Motor neuron (in vitro differentiated cells): ENCODE measurements around the gene LDB3. TPM values are rescaled to one million over a fixed set of nuclear protein-coding genes. Genes with fewer than 3 reads are reported as not detected.
A peak's percentile ranks its signal among the peaks of the same experiment; 100 is the strongest.

Experiments
- ATAC-seq, 8 experiments: fragments of 200-7000 bp; cut with Tn5 transposase; replicated peaks in 6 of 8; 2 replicates each; pipeline ENCODE4 v1.8.0; 2021; ENCODE audit warnings: mild to moderate bottlenecking in 8 of 8, moderate library complexity in 8 of 8
- H3K27ac ChIP-seq, 2 donors: fragments of 250-450 bp; sonication (Bioruptor Pico); 2 replicates each; pipeline ENCODE4 v1.9.0; 2021; ENCODE audit warnings: antibody characterized with exemption in 2 of 2, mild to moderate bottlenecking in 2 of 2, moderate library complexity in 1 of 2
- H3K4me1 ChIP-seq, 2 donors: fragments of 250-450 bp; sonication (Bioruptor Pico); replicated peaks in 1 of 2; 2 replicates each; pipeline ENCODE4 v1.6.1; 2021; ENCODE audit warnings: antibody characterized with exemption in 2 of 2, mild to moderate bottlenecking in 2 of 2, moderate library complexity in 1 of 2
- H3K4me3 ChIP-seq, 5 donors: fragments of 250-450 bp; sonication (Bioruptor Pico); 2 replicates each; pipeline ENCODE4 v1.9.0; 2021; ENCODE audit warnings: antibody characterized with exemption in 5 of 5, mild to moderate bottlenecking in 5 of 5, moderate library complexity in 4 of 5
- whole genome bisulfite sequencing, 10 experiments: fragments of 450-650 bp; shearing (Covaris generic); methylation state at CpG; one replicate each; pipeline ENCODE4 v1.0.0; 2022; 5-methylcytosine and 5-hydroxymethylcytosine counted together
- in situ Hi-C, 9 experiments: fragments of 400-800 bp; cut with MboI; loops; one replicate each; pipeline ENCODE4 v1.15.0; 2021; ENCODE audit warnings: low sequenced_read_pairs in 9 of 9, low pct_unique_long_range_greater_than_20kb in 2 of 9; ENCODE audit not compliant: unreplicated experiment in 9 of 9
- total RNA-seq, 8 experiments: library from RNA; unstranded; fragments of 300-600 nt; gene quantifications; 2 replicates each; pipeline versions ENCODE4 v1.2.3 to v1.2.4, GENCODE V29; 2022

Gene LDB3
- total RNA-seq, 8 experiments from 2014 or later: 0.16 to 2.5 (median 0.37) TPM

GRCh38 chr10:86671985-86672710 is 3.8 kb downstream of the LDB3 start:
- Histone ChIP-seq H3K4me1 (peaks cover 61 to 64% of the 10 kb centered on the region in 2 donors), H3K27ac (peak overlapping the region; percentile 44 to 60), H3K4me3 (no peak overlapping the region)
- in situ Hi-C loops: no loop called here
- ATAC-seq: peak in 6 of 8 experiments; percentile 23 to 90 (median 85)
- 10 to 83% (median 47%) methylated on average over 1 to 6 of the region's 12 CpGs; no CpG with 5 or more reads in 3 of the 10 experiments for WGBS, 10 experiments

DNA sequence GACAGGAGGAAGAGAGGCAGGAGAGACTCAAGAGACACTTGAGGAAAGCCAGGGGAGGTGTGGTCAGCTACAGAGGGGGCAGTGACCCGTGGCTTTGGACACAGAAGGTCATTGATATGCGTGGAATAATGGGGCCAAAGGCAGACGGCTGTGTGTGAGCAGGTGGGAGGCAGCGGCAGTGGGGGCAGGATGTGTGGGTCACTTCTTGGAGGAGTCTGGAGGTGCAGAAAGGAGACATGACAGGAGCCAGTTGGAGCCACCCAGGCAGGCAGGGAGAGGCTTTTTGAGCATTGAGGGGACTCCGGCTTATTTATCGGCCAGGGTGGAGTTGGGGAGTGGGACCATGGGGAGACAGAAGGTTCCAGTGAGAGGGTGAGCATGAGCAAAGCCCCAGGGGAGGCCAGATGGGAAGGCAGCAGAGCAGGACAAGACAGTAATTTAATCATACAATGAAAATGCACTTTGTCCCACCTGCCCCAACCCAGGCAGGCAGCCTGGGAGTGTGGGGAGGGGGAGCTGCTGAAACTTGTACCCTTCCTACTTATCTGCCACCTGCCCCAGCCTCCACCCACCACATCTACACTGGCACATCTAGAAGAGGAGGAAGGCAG is 5.0 kb downstream of the LDB3 start:
- peak overlapping the region; percentile 34 to 69 for H3K27ac ChIP-seq
- peaks cover 57 to 61% of the 10 kb centered on the region in 2 donors for H3K4me1 ChIP-seq
- peak in 4 of 8 experiments; percentile 1 to 26 (median 19) for ATAC-seq
- 20 to 62% (median 29%) methylated on average over 2 to 4 of the region's 6 CpGs; no CpG with 5 or more reads in 6 of the 10 experiments for WGBS, 10 experiments
- no peak overlapping the region for H3K4me3 ChIP-seq
- in situ Hi-C loops: no loop called here

DNA sequence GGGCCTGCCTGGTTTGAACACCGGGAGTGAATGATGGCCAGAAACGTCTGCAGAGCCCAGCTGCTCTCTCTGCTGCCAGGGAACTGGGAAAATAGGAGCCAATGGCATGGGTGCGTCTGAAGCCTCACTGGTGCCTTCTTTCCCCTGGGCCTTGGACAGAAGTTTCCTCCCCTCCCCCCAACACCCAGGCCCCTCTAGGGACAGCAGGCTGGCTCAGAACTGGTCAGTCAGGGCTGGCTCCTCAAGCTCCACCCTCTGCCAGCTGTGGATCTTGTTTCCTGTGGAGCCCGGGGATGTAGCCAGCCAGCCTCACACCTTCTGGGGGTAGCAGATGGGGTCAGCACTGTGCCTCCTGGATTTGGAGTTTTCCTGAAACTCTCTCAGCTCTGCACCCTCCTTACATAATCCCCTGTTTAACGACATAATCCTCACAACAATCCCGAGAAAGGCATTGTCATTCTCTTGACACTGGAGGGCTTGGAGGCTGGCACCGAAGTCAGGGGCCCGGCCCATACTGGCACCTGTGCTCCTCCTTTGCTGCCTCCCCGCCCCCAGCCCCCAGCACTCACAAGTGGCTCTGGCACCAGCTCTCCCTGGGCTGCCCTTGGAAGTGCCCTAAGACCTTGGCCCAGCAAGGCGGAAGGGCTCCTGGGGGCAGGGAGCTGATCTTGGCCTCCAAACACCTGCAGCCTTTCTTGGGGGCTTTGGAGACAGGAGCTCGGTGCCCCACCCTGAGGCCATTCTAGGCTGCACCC is 5.7 kb downstream of the LDB3 start:
- in situ Hi-C loops: no loop called here
- peak overlapping the region in 1 of 2 donors; percentile 69 for H3K27ac ChIP-seq
- ATAC-seq: peak in 7 of 8 experiments; percentile 24 to 63 (median 40)
- no peak overlapping the region for H3K4me3 ChIP-seq
- peaks cover 50 to 54% of the 10 kb centered on the region in 2 donors for H3K4me1 ChIP-seq
- WGBS, 10 experiments: 43 to 100% (median 64%) methylated on average over 1 to 5 of the region's 11 CpGs; no CpG with 5 or more reads in 4 of the 10 experiments

DNA sequence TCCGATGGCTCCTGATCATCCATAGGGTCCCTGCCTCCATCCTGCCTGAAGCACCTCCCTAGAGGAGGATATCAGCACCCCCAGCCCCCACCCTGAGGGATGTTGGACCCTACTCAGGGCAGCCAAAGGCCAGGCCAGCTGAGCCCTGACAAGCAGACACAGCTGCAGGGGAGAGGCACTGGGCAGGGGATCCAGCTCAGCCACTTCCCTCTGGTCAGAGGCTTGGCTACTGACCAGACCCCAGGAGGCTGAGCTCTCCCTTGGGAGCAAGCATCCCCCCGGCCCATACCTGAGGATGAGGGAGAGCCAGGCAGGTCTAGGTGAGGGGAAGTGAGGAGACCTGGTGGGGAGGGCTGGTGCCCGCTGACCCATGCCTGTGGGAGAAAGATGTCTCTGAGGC is 6.6 kb downstream of the LDB3 start:
- WGBS, 10 experiments: 38 to 100% (median 60%) methylated on average over 1 to 2 of the region's 3 CpGs; no CpG with 5 or more reads in 7 of the 10 experiments
- Histone ChIP-seq H3K27ac (no peak overlapping the region), H3K4me3 (no peak overlapping the region), H3K4me1 (peaks cover 49 to 51% of the 10 kb centered on the region in 2 donors)
- in situ Hi-C loops: no loop called here
- peak in 1 of 8 experiments; percentile 1 for ATAC-seq

- in situ Hi-C loops: no loop called here
- Histone ChIP-seq H3K4me1 (peaks cover 32% of the 10 kb centered on the region in 2 donors), H3K4me3 (no peak overlapping the region), H3K27ac (no peak overlapping the region)
- no peak for ATAC-seq
- WGBS, 10 experiments: 27 to 100% (median 75%) methylated on average over 1 to 4 of the region's 6 CpGs; no CpG with 5 or more reads in 5 of the 10 experiments
Measured at GRCh38 chr10:86677374-86677773, 9.1 kb downstream of the LDB3 start.

- in situ Hi-C loops: no loop called here
- 83 to 100% (median 88%) methylated on average over 2 to 9 of the region's 13 CpGs; no CpG with 5 or more reads in 4 of the 10 experiments for WGBS, 10 experiments
- Histone ChIP-seq H3K4me3 (no peak overlapping the region), H3K4me1 (peaks cover 19 to 24% of the 10 kb centered on the region in 2 donors), H3K27ac (no peak overlapping the region)
- peak in 1 of 8 experiments; percentile 13 for ATAC-seq
Measured at GRCh38 chr10:86678999-86679792, 10.9 kb downstream of the LDB3 start.

- in situ Hi-C loops: no loop called here
- ATAC-seq: no peak
- 80 to 100% methylated on average over 1 of the region's 14 CpGs; no CpG with 5 or more reads in 8 of the 10 experiments for WGBS, 10 experiments
- H3K27ac ChIP-seq: no peak overlapping the region
- H3K4me1 ChIP-seq: peaks cover 22 to 27% of the 10 kb centered on the region in 2 donors
- H3K4me3 ChIP-seq: no peak overlapping the region
Measured at GRCh38 chr10:86681047-86681446, 12.7 kb downstream of the LDB3 start.

- H3K4me3 ChIP-seq: no peak overlapping the region
- WGBS, 10 experiments: 52 to 87% (median 75%) methylated on average over 3 to 10 of the region's 22 CpGs; no CpG with 5 or more reads in 4 of the 10 experiments
- H3K27ac ChIP-seq: no peak overlapping the region
- in situ Hi-C loops: no loop called here
- H3K4me1 ChIP-seq: peaks cover 22 to 27% of the 10 kb centered on the region in 2 donors
- peak in 2 of 8 experiments; percentile 31 to 58 for ATAC-seq
Measured at GRCh38 chr10:86681722-86682386, 13.5 kb downstream of the LDB3 start.

DNA sequence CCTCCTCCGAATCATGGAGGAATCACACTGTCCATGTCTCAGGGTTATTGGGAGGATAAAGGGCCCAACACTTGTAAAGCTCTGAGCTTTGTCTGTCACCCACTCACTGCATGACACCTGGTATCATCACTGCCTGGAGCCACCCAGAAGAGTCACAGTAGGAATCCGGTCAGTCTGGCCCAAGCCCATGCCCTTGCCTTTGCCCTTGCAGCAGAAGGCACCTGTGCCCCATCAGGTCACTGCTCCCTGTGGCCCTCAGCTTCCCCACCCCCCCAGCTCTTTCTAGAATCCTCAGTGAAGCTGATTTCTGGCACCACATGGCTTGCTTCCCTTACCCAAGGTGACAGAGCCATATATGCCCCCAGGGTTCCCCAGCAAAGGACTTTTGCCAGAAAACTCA is 14.4 kb downstream of the LDB3 start:
- Histone ChIP-seq H3K4me3 (no peak overlapping the region), H3K27ac (no peak overlapping the region), H3K4me1 (peaks cover 22 to 27% of the 10 kb centered on the region in 2 donors)
- WGBS, 10 experiments: 60% methylated on average over 1 of the region's 2 CpGs; no CpG with 5 or more reads in 9 of the 10 experiments
- in situ Hi-C loops: no loop called here
- no peak for ATAC-seq

DNA sequence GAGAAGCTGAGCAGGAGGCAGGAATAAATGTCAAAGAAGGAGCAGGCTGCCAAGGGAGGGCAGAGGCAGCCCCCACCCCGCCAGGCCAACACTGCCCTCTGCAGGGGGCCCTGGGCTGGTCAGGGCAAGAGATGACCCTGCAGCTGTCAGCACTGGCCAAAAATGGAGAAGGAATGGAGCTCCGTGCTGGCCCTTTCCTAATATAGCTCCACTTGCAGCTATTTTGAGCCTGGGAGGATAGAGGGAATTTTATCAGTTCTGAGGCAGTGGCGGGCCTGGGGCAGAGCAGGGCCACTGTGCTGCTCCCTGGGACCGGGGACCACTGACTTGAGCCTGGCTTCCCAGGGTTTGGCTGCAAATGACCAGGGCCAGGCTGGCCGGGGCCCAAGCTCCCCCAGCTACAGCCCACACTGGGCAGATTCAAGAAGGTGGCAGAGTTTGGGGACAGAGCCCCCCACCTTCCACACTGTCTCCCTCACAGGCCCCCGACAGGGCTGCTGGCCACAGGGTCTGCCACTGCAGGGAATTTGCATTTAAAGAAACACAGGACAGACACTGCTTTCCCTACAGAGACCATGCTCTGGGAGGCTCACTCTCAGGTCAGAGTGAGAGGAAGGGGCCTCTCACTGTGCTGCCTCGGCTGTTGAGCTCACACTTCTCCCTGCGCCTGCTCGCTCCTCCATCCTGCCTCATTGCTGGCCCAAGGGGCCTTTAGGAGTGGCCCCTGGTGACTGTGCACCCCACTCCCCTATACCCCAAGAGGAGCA is 16.2 kb downstream of the LDB3 start:
- peak overlapping the region in 1 of 2 donors; percentile 10 for H3K27ac ChIP-seq
- 10 to 30% (median 25%) methylated on average over 1 to 3 of the region's 9 CpGs; no CpG with 5 or more reads in 6 of the 10 experiments for WGBS, 10 experiments

DNA sequence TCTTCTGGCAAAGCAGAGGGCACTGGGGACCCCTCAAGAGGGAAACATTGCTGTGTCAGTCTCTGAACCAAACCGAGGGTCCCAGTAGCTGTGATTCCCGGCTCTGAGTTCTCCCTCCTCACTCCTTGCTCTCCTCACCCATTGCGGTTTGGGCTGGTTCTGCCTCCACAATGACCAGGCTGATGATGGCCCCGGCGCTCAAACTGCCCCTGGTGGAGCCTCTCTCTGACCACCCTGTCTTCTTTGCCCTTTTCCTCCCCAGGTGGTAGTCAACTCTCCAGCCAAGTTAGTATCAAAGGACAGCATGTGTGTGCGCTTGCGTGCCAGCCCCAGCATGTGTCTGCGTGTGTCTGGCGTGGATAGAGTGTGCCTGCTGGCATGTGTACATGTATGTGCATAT is 17.1 kb downstream of the LDB3 start:
- no peak overlapping the region for H3K4me3 ChIP-seq
- 49 to 90% (median 70%) methylated on average over 1 to 6 of the region's 9 CpGs; no CpG with 5 or more reads in 6 of the 10 experiments for WGBS, 10 experiments
- no peak overlapping the region for H3K27ac ChIP-seq
- peak in 2 of 8 experiments; percentile 2 to 7 for ATAC-seq
- H3K4me1 ChIP-seq: peaks cover 22 to 29% of the 10 kb centered on the region in 2 donors
- in situ Hi-C loops: no loop called here

More for the DNA sequence above, 16.2 kb downstream of the LDB3 start:
- H3K4me1 ChIP-seq: peaks cover 22 to 29% of the 10 kb centered on the region in 2 donors
- peak; percentile 43 to 87 (median 80) for ATAC-seq
- in situ Hi-C loops: no loop called here
- H3K4me3 ChIP-seq: no peak overlapping the region
